Liver (tissue), 9 donors: ENCODE measurements around the gene SOX6. TPM values are rescaled to one million over a fixed set of nuclear protein-coding genes. Genes with fewer than 3 reads are reported as not detected.

Experiments
- DNase-seq: peaks from one replicate; pipeline ENCODE4 v3.0.0-alpha.2; 2017; ENCODE audit warnings: low spot score
- H3K27ac ChIP-seq, 2 donors: one replicate each; pipeline ENCODE4 v1.7.0; 2013; ENCODE audit warnings: inconsistent platforms in 2 of 2, low read length in 2 of 2, control low read depth in 1 of 2, low read depth in 1 of 2, mild to moderate bottlenecking in 1 of 2
- H3K27me3 ChIP-seq, 4 donors: one replicate each; pipeline versions ENCODE4 v1.6.1 to v1.7.0; 2013; ENCODE audit warnings: low read length in 3 of 4, inconsistent platforms in 1 of 4, mild to moderate bottlenecking in 1 of 4, moderate library complexity in 1 of 4; ENCODE audit not compliant: control insufficient read depth in 4 of 4, insufficient read depth in 4 of 4
- H3K36me3 ChIP-seq, 4 donors: one replicate each; pipeline versions ENCODE4 v1.6.1 to v1.7.0; 2013; ENCODE audit warnings: low read length in 3 of 4, mild to moderate bottlenecking in 3 of 4, low read depth in 1 of 4, moderate library complexity in 1 of 4; ENCODE audit not compliant: control insufficient read depth in 4 of 4, insufficient read depth in 3 of 4
- H3K4me1 ChIP-seq, 4 donors: one replicate each; pipeline versions ENCODE4 v1.6.1 to v1.7.0; 2013; ENCODE audit warnings: low read length in 3 of 4, mild to moderate bottlenecking in 3 of 4, moderate library complexity in 1 of 4; ENCODE audit not compliant: control insufficient read depth in 4 of 4, insufficient read depth in 4 of 4
- H3K4me3 ChIP-seq, 3 donors: one replicate each; pipeline versions ENCODE4 v1.6.1 to v1.7.0; 2013; ENCODE audit warnings: low read length in 3 of 3, control low read depth in 1 of 3, low read depth in 1 of 3, mild to moderate bottlenecking in 1 of 3
- H3K9ac ChIP-seq, 2 donors: one replicate each; pipeline ENCODE4 v1.7.0; 2013; ENCODE audit warnings: low read length in 2 of 2, mild to moderate bottlenecking in 2 of 2, moderate library complexity in 2 of 2, control low read depth in 1 of 2, low read depth in 1 of 2
- H3K9me3 ChIP-seq, 4 donors: one replicate each; pipeline versions ENCODE4 v1.6.1 to v1.7.0; 2013; ENCODE audit warnings: low read length in 3 of 4; ENCODE audit not compliant: control insufficient read depth in 4 of 4
- FOXA1 ChIP-seq: IDR thresholded peaks from 2 replicates; pipeline ENCODE4 v1.6.1; 2016; ENCODE audit warnings: antibody characterized with exemption
- RAD21 ChIP-seq, 2 donors: IDR thresholded peaks; 2 replicates each; pipeline ENCODE4 v1.6.1; 2016; ENCODE audit warnings: antibody characterized with exemption in 2 of 2, mild to moderate bottlenecking in 2 of 2
- RXRA ChIP-seq, 2 donors: IDR thresholded peaks; 2 replicates each; pipeline ENCODE4 v1.6.1; 2017 to 2018; ENCODE audit warnings: antibody characterized with exemption in 2 of 2, mild to moderate bottlenecking in 1 of 2
- SP1 ChIP-seq: IDR thresholded peaks from 2 replicates; pipeline ENCODE4 v1.6.1; 2018; ENCODE audit warnings: antibody characterized with exemption, mild to moderate bottlenecking
- WGBS: extraction: QIAGEN DNeasy Blood & Tissue Kit; methylation state at CpG from one replicate; pipeline ENCODE4 v1.1.7; 2013; 5-methylcytosine and 5-hydroxymethylcytosine counted together
- polyA plus RNA-seq, 2 donors: library from polyadenylated mRNA; stranded (reverse) in 1 of 2; unstranded in 1 of 2; fragments of 200-250 nt in 1 of 2; fragments of >200 nt in 1 of 2; fragmentation: Nextera tagmentation in 1 of 2; extraction: Ambion mirVana in 1 of 2; gene quantifications; one replicate each; pipeline versions ENCODE4 v1.2.1 to v1.2.3, GENCODE V29; 2013 to 2015
- total RNA-seq, 2 donors: library from RNA; depleted of rRNA; stranded (reverse); fragments of >200 nt; gene quantifications; one replicate each; pipeline ENCODE4 v1.2.3, GENCODE V29; 2014
- TF ChIP-seq, protein P1 (sequence below): IDR thresholded peaks from 2 replicates; pipeline ENCODE4 v1.6.1; 2016; ENCODE audit warnings: antibody characterized with exemption
- TF ChIP-seq, protein P2 (sequence below): IDR thresholded peaks from 2 replicates; pipeline ENCODE4 v1.6.1; 2016; ENCODE audit warnings: antibody characterized with exemption, mild to moderate bottlenecking
- TF ChIP-seq, protein P3 (sequence below): fragments of 150-350 bp; IDR thresholded peaks from 2 replicates; pipeline ENCODE4 v1.5.1; 2017; ENCODE audit warnings: improper control_type of control experiment, low read depth, low read length; ENCODE audit not compliant: missing input control
- TF ChIP-seq, protein P4 (sequence below): IDR thresholded peaks from 2 replicates; pipeline ENCODE4 v1.6.1; 2016; ENCODE audit warnings: antibody characterized with exemption
- TF ChIP-seq, protein P5 (sequence below): IDR thresholded peaks from 2 replicates; pipeline ENCODE4 v1.6.1; 2016; ENCODE audit warnings: antibody characterized with exemption
- donor health status: healthy.
- donor health status: healthy.
- donor health status: healthy.
- donor health status: healthy.
- donor health status: healthy.

SOX6 gene
- total and polyA plus RNA-seq, 4 donors, result 2.4 to 111 (median 14.8) TPM

DNA sequence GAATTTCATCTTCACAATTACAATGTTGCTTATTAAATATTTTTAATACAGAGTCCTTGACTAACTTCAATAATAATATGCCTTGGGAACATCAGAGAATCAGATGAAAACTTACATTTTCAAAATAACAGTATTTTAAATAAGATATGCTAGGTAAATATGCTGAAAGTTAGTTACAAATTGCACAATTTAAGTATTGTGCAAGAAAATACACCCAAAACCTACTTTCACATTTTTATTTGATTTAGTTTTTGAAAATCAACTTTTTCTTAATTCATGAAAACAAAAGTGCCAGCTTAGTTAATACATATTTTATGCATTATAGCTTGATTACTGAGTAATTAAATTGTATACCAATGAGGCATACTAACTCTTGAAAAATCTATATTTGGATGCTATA lies 76.8 kb downstream of the SOX6 start (continued):
- TF ChIP-seq, protein P1, sequence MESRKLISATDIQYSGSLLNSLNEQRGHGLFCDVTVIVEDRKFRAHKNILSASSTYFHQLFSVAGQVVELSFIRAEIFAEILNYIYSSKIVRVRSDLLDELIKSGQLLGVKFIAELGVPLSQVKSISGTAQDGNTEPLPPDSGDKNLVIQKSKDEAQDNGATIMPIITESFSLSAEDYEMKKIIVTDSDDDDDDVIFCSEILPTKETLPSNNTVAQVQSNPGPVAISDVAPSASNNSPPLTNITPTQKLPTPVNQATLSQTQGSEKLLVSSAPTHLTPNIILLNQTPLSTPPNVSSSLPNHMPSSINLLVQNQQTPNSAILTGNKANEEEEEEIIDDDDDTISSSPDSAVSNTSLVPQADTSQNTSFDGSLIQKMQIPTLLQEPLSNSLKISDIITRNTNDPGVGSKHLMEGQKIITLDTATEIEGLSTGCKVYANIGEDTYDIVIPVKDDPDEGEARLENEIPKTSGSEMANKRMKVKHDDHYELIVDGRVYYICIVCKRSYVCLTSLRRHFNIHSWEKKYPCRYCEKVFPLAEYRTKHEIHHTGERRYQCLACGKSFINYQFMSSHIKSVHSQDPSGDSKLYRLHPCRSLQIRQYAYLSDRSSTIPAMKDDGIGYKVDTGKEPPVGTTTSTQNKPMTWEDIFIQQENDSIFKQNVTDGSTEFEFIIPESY, result no peak
- no peak for TF ChIP-seq SP1

DNA sequence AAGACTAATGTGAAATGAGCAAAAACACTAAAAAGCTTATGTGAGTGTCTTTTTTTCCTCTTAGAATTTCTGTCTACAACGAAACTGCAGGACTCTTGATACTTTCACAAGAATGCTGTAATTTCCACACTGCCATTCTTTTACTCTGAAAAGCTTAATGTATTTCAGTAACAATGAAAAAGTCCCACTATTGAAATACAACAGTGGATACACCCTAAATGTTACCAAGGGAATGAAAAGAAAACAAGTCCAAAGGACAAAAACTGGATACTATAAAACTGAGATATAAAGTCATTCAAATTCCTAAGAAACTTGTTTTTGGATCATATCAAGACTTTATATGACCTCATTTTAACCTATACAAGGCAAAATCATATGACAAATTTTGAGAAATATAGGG lies 77.4 kb downstream of the SOX6 start:
- Histone ChIP-seq H3K27me3 (no peaks in the 10 kb centered on the region), H3K9me3 (no peaks in the 10 kb centered on the region), H3K4me3 (no peak overlapping the region), H3K9ac (no peak overlapping the region), H3K36me3 (no peaks in the 10 kb centered on the region), H3K27ac (no peak overlapping the region), H3K4me1 (peaks cover 0 to 5% (median 0%) of the 10 kb centered on the region in 4 donors)
- WGBS, result 80% methylated on average over 1 of the region's 1 CpG
- TF ChIP-seq FOXA1 (no peak), RAD21 (IDR thresholded peaks at IDR 0.05) (no peak), RXRA (IDR thresholded peaks at IDR 0.05) (no peak), SP1 (no peak)
- TF ChIP-seq, protein P2, sequence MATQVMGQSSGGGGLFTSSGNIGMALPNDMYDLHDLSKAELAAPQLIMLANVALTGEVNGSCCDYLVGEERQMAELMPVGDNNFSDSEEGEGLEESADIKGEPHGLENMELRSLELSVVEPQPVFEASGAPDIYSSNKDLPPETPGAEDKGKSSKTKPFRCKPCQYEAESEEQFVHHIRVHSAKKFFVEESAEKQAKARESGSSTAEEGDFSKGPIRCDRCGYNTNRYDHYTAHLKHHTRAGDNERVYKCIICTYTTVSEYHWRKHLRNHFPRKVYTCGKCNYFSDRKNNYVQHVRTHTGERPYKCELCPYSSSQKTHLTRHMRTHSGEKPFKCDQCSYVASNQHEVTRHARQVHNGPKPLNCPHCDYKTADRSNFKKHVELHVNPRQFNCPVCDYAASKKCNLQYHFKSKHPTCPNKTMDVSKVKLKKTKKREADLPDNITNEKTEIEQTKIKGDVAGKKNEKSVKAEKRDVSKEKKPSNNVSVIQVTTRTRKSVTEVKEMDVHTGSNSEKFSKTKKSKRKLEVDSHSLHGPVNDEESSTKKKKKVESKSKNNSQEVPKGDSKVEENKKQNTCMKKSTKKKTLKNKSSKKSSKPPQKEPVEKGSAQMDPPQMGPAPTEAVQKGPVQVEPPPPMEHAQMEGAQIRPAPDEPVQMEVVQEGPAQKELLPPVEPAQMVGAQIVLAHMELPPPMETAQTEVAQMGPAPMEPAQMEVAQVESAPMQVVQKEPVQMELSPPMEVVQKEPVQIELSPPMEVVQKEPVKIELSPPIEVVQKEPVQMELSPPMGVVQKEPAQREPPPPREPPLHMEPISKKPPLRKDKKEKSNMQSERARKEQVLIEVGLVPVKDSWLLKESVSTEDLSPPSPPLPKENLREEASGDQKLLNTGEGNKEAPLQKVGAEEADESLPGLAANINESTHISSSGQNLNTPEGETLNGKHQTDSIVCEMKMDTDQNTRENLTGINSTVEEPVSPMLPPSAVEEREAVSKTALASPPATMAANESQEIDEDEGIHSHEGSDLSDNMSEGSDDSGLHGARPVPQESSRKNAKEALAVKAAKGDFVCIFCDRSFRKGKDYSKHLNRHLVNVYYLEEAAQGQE, result no peak
- TF ChIP-seq, protein P3, sequence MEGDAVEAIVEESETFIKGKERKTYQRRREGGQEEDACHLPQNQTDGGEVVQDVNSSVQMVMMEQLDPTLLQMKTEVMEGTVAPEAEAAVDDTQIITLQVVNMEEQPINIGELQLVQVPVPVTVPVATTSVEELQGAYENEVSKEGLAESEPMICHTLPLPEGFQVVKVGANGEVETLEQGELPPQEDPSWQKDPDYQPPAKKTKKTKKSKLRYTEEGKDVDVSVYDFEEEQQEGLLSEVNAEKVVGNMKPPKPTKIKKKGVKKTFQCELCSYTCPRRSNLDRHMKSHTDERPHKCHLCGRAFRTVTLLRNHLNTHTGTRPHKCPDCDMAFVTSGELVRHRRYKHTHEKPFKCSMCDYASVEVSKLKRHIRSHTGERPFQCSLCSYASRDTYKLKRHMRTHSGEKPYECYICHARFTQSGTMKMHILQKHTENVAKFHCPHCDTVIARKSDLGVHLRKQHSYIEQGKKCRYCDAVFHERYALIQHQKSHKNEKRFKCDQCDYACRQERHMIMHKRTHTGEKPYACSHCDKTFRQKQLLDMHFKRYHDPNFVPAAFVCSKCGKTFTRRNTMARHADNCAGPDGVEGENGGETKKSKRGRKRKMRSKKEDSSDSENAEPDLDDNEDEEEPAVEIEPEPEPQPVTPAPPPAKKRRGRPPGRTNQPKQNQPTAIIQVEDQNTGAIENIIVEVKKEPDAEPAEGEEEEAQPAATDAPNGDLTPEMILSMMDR, result no peak
- TF ChIP-seq, protein P4, sequence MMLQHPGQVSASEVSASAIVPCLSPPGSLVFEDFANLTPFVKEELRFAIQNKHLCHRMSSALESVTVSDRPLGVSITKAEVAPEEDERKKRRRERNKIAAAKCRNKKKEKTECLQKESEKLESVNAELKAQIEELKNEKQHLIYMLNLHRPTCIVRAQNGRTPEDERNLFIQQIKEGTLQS, result no peak
- TF ChIP-seq, protein P1, result no peak
- no peak for DNase-seq

DNA sequence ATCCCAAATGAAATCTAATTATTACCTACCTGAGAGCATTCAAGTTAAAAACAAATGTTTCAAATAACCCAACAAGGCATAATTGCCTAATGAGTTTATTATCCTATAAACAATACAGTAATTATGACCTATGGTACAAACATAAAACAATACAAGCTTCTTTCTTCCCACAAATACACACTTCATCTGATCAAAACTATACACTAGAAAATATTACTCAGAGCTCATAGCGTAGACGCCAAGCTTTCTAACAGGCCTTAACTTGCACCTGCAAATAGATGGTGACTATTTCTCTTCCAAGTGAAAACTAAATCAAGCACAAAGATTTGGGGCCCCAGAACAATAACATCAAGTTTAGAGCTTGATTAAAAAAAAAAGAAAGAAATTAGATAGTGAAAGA lies 78.1 kb downstream of the SOX6 start:
- H3K27me3 ChIP-seq, result no peaks in the 10 kb centered on the region
- TF ChIP-seq, protein P5, sequence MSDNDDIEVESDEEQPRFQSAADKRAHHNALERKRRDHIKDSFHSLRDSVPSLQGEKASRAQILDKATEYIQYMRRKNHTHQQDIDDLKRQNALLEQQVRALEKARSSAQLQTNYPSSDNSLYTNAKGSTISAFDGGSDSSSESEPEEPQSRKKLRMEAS, result no peak
- TF ChIP-seq, protein P3, result no peak
- no peak for TF ChIP-seq RXRA (IDR thresholded peaks at IDR 0.05)
- TF ChIP-seq, protein P4, result no peak
- no peak overlapping the region for H3K27ac ChIP-seq
- WGBS, result 90% methylated on average over 2 of the region's 2 CpGs
- no peak overlapping the region for H3K9ac ChIP-seq
- no peak for DNase-seq
- H3K4me3 ChIP-seq, result no peak overlapping the region
- H3K4me1 ChIP-seq, result peaks cover 0 to 5% (median 0%) of the 10 kb centered on the region in 4 donors
- H3K36me3 ChIP-seq, result no peaks in the 10 kb centered on the region
- no peaks in the 10 kb centered on the region for H3K9me3 ChIP-seq
